Measurements from ENCODE around the gene ADGRA3.

The ADGRA3 gene

DNA sequence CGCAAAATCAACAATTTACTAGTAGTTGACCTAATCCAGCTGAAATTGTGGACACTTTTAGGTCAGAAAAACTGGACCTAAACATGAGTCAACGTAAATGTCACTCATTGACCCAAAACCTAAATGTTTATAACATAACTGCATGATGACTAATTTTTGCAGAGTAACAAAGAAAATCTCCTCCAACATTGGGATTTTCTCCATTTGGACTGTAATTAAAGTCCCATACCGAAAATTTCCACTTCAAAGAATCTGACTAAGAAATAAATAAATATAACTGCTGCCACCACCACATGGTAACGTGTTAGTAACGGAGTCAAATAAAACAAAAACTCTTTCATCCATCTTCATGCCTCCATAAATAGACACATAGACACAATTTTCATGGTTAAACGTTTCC is 1.9 kb downstream of the ADGRA3 start:
- peak overlapping the region; percentile 64 for H3K4me3 ChIP-seq (ENCODE audit: low read length)
- TF ChIP-seq, protein P1, sequence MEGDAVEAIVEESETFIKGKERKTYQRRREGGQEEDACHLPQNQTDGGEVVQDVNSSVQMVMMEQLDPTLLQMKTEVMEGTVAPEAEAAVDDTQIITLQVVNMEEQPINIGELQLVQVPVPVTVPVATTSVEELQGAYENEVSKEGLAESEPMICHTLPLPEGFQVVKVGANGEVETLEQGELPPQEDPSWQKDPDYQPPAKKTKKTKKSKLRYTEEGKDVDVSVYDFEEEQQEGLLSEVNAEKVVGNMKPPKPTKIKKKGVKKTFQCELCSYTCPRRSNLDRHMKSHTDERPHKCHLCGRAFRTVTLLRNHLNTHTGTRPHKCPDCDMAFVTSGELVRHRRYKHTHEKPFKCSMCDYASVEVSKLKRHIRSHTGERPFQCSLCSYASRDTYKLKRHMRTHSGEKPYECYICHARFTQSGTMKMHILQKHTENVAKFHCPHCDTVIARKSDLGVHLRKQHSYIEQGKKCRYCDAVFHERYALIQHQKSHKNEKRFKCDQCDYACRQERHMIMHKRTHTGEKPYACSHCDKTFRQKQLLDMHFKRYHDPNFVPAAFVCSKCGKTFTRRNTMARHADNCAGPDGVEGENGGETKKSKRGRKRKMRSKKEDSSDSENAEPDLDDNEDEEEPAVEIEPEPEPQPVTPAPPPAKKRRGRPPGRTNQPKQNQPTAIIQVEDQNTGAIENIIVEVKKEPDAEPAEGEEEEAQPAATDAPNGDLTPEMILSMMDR (conservative IDR thresholded peaks at IDR 0.05; ENCODE audit: low read depth, low read length): no peak
- DNase-seq (ENCODE audit: low read depth): peak; percentile 71

DNA sequence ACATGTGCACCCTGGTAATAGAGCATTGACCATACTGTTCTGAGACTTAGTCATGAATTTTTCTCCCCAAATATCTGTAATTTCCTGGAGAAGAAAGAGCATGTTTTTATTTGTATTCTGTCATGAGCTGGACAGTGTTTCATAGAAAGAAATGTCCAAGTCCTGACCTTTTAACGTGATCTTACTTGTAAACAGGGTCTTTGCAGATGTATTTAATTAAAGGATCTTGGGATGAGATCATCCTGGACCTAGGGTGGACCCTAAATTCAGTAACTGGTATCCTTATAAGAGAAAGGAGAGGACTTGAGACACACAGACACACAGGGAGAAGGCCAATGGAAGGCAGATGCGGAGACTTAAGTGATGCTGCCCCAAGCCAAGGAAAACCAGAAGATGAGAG is 3.6 kb downstream of the ADGRA3 start:
- DNase-seq (ENCODE audit: low read depth): no peak
- TF ChIP-seq, protein P1 (conservative IDR thresholded peaks at IDR 0.05; ENCODE audit: low read depth, low read length): no peak
- no peak overlapping the region for H3K4me3 ChIP-seq (ENCODE audit: low read length)

- TF ChIP-seq, protein P1 (conservative IDR thresholded peaks at IDR 0.05; ENCODE audit: low read depth, low read length): no peak
- no peak overlapping the region for H3K4me3 ChIP-seq (ENCODE audit: low read length)
- no peak for DNase-seq (ENCODE audit: low read depth)
Observed at GRCh38 chr4:22510750-22511149, 5.1 kb downstream of the ADGRA3 start.

DNA sequence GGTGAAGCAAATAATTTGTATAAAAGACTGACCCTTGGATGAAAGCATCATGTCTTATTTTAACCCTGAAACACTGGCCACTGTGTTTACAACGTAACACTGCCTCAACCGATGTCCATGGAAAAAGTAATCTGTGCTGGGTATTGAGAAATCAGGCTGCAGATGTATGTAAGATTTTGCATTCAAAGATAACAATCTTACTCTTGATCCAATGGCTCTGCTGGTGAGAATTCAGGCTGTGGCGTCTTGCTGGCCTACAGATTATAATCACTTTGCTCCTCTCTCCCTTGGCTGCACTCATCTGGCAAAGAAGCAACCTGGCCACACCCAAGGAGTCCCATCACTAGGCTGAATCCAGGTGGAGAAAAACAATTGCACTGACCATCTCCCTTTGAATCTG is 7.5 kb downstream of the ADGRA3 start:
- H3K4me3 ChIP-seq (ENCODE audit: low read length): no peak overlapping the region
- no peak for DNase-seq (ENCODE audit: low read depth)
- TF ChIP-seq, protein P1 (conservative IDR thresholded peaks at IDR 0.05; ENCODE audit: low read depth, low read length): no peak

DNA sequence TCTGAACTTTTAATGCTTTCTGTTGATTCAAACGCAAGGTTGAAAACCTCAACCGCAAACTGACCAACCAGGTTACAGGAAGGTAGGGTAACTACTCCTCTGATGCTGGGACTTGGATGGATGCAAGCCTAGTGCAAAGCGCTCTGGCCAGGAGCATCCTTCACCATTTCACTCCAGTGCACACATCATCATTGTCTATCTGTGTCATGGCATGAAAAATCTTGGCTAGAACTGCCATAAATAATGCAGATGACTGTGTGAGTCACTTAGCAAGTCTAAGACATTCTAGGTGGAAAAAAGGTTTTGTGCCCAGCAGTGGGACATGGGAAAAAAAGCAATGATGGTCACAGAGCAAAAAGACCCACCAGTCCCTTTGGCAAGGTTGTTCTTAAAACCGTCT is 10.9 kb downstream of the ADGRA3 start:
- no peak for DNase-seq (ENCODE audit: low read depth)
- TF ChIP-seq, protein P1 (conservative IDR thresholded peaks at IDR 0.05; ENCODE audit: low read depth, low read length): no peak
- no peak overlapping the region for H3K4me3 ChIP-seq (ENCODE audit: low read length)

GRCh38 chr4:22504447-22504846 is 11.4 kb downstream of the ADGRA3 start:
- DNase-seq (ENCODE audit: low read depth): no peak
- TF ChIP-seq, protein P1 (conservative IDR thresholded peaks at IDR 0.05; ENCODE audit: low read depth, low read length): no peak
- H3K4me3 ChIP-seq (ENCODE audit: low read length): no peak overlapping the region

DNA sequence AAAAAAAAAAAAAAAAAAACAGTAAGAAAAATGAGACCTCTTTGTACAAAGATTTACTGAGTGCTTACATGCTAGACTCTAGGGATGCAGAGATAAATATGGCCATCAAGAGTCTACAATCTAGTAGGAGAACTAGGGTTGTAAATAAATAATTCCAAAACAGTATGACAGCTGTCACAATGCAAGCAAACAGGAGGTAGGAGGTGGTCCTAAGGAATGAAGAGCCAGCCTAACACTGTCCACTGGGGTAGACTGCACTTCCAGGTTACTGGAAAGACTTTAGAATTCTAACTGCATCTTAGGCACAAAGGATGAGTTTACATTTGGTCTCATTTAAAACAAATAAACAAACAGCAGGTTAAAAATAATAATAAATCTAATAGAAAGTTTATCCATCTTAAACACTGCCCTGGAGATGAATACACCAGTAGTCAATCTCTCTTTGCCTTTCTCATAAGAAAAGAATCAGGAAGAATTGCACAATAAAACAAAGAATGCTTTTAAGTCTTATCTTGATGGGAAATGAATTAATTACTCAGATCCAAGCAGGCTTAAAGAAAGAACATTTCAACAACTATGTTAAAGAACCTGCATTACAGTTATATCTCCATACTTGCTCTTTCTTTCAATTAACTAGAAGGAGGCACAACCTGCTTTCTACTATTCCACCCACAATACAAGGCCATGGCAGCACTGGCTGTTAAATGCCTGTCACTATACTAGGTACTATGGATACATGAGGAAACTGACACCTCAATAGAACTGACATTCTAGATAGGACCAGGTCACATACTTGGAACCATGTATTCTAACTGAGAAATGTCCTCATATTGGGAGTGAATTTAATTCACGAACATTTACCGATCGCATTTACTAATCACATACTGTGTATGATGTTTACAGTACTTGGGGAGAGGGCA is 12.7 kb downstream of the ADGRA3 start:
- DNase-seq (ENCODE audit: low read depth): no peak
- no peak overlapping the region for H3K4me3 ChIP-seq (ENCODE audit: low read length)
- TF ChIP-seq, protein P1 (conservative IDR thresholded peaks at IDR 0.05; ENCODE audit: low read depth, low read length): no peak

Measured in retinal pigment epithelial cell (primary cell).